NCI-H748 (cell line): ENCODE measurements around the gene GATC.

Experiments
- DNase-seq: peaks from one replicate; lab custom pipeline; 2025; ENCODE audit not compliant: unreplicated experiment; lab: John Stamatoyannopoulos, UW

GATC gene

GRCh38 chr12:120495731-120496412, 49.6 kb downstream of the GATC start, which contains the start of gene DYNLL1:
DYNLL1 (plus strand) TSS chr12:120496113; CDS start chr12:120496422, 309 bp downstream.
- DNase-seq: peak; percentile 96

GRCh38 chr12:120496413-120497340, 50.4 kb downstream of the GATC start:
- peak; percentile 68 for DNase-seq

DNA sequence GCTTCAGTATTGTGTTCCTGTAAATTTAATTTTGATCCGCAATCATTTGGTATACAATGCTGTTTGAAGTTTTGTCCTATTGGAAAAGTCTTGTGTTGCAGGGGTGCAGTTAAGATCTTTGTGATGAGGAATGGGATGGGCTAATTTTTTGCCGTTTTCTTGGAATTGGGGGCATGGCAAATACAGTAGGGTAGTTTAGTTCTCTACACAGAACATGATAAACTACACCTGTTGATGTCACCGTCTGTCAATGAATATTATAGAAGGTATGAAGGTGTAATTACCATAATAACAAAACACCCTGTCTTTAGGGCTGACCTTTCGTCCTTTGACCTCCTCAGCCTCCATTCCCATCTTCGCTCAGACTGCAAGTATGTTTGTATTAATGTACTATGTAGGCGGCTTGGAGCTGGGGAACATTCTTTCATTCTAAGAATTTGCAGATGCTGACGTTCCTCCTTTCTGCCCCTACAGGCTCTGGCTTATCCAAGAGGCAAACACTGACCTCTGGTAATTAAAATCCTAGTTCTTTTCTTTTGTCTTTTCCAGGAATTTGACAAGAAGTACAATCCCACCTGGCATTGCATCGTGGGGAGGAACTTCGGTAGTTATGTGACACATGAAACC, 51.4 kb downstream of the GATC start:
- DNase-seq: no peak

- DNase-seq: no peak
Observed at GRCh38 chr12:120498870-120499515, 52.7 kb downstream of the GATC start.

- DNase-seq: no peak
Observed at GRCh38 chr12:120500581-120500980, 54.3 kb downstream of the GATC start.

DNA sequence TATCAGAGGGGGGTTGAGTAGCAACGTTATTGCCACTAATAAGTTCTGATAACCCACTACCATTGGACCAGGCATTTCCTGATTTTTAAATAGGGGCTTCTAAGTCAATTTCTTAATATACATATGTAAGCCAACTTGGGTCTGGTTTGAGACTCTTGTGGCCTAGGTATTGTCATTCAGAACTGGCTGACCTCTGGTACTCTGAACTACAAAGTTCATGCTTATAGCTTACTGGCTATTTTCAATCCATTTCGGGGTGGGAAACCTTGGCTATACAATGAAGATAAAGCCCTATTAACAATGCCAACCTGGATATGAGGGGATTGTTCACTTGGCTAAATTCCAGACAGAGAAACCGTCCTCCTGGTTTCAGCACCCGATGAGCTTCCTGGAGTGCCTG, 58.3 kb downstream of the GATC start:
- no peak for DNase-seq

DNA sequence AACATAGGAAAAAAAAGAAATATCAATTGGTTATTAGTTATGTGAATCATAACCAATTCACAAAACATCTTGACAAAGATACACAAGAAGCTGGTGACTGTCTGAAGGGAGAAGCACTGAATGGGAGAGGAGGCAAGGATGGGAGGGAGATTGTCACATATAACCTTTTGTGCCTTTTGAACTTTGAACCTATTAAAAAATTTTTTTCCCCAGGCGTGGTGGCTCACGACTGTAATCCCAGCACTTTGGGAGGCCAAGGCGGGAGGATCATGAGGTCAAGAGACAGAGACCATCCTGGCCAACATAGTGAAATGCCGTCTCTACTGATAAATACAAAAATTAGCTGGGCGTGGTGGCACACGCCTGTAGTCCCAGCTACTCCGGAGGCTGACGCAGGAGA, 62.3 kb downstream of the GATC start:
- DNase-seq: no peak
